GM23338 (cell line): ENCODE results near the gene BOD1L2.

Experiments
- CREB1 ChIP-seq: fragments of 250-450 bp; sonication (Bioruptor Pico); IDR thresholded peaks from 2 replicates; pipeline ENCODE4 v1.5.0; 2020; ENCODE audit warnings: low read depth, mild to moderate bottlenecking, moderate library complexity
- EZH2 ChIP-seq: fragments of 200-600 bp; sonication (generic); IDR thresholded peaks from one replicate; pipeline ENCODE4 v1.8.0; 2017; ENCODE audit warnings: antibody characterized with exemption, mild to moderate bottlenecking, low read depth; ENCODE audit not compliant: unreplicated experiment
- EZH2phosphoT487 ChIP-seq: fragments of 200-600 bp; sonication (generic); IDR thresholded peaks from one replicate; pipeline ENCODE4 v1.8.1; 2018; ENCODE audit warnings: antibody characterized with exemption; ENCODE audit not compliant: unreplicated experiment
- JUNB ChIP-seq: IDR thresholded peaks from one replicate; pipeline ENCODE4 v1.6.1; 2016; ENCODE audit warnings: antibody characterized with exemption; ENCODE audit not compliant: unreplicated experiment
- POLR2AphosphoS5 ChIP-seq: IDR thresholded peaks from 2 replicates; pipeline ENCODE4 v1.6.1; 2016; ENCODE audit warnings: antibody characterized with exemption, low read depth
- STAT1 ChIP-seq: IDR thresholded peaks from one replicate; pipeline ENCODE4 v1.6.1; 2016; ENCODE audit warnings: antibody characterized with exemption; ENCODE audit not compliant: unreplicated experiment
- ZNF114 ChIP-seq: fragments of 250-450 bp; sonication (Bioruptor Pico); IDR thresholded peaks from 2 replicates; pipeline ENCODE4 v1.5.0; 2020; ENCODE audit warnings: mild to moderate bottlenecking, moderate library complexity
- ZNF331 ChIP-seq: fragments of 250-450 bp; sonication (Bioruptor Pico); IDR thresholded peaks from 2 replicates; pipeline ENCODE4 v1.5.0; 2020; ENCODE audit warnings: low read depth, mild to moderate bottlenecking, moderate library complexity
- TF ChIP-seq, protein P1 (sequence below), 2 experiments: fragments of 200-600 bp in 1 of 2; sonication (generic) in 1 of 2; conservative IDR thresholded peaks; 2 replicates each; pipeline versions ENCODE4 v1.5.1 to v1.6.1; 2016 to 2017; ENCODE audit warnings: antibody characterized with exemption in 2 of 2, low read depth in 2 of 2, mild to moderate bottlenecking in 2 of 2, moderate library complexity in 1 of 2
- TF ChIP-seq, protein P2 (sequence below): IDR thresholded peaks from one replicate; pipeline ENCODE4 v1.6.1; 2018; ENCODE audit warnings: antibody characterized with exemption; ENCODE audit not compliant: unreplicated experiment
- TF ChIP-seq, protein P3 (sequence below): fragments of 250-450 bp; sonication (Bioruptor Pico); IDR thresholded peaks from 2 replicates; pipeline ENCODE4 v1.5.0; 2020; ENCODE audit warnings: mild to moderate bottlenecking, moderate library complexity
- TF ChIP-seq, protein P4 (sequence below): IDR thresholded peaks from 2 replicates; pipeline ENCODE4 v1.6.1; 2016; ENCODE audit warnings: antibody characterized with exemption

DNA sequence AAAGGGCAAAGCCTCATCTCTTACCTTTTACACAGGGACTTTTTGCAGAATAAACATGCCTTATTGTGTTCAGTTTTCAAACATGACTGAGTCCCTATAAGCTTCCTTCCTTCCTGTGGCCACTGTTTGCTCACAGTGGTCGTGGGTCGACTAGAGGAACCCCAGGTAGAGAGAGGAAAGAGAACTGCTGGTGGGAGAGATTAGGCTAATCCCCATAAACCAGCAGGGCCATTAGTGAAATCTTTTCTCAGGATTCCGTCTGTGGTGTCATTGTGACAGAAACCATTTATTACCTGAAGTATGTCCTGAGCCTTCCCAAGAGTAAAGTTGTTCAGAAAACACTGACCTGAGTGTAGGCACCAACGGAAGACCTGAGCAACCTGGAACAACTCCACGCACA lies 21.3 kb upstream of the BOD1L2 start:
- TF ChIP-seq EZH2, result no peak
- TF ChIP-seq, protein P1, sequence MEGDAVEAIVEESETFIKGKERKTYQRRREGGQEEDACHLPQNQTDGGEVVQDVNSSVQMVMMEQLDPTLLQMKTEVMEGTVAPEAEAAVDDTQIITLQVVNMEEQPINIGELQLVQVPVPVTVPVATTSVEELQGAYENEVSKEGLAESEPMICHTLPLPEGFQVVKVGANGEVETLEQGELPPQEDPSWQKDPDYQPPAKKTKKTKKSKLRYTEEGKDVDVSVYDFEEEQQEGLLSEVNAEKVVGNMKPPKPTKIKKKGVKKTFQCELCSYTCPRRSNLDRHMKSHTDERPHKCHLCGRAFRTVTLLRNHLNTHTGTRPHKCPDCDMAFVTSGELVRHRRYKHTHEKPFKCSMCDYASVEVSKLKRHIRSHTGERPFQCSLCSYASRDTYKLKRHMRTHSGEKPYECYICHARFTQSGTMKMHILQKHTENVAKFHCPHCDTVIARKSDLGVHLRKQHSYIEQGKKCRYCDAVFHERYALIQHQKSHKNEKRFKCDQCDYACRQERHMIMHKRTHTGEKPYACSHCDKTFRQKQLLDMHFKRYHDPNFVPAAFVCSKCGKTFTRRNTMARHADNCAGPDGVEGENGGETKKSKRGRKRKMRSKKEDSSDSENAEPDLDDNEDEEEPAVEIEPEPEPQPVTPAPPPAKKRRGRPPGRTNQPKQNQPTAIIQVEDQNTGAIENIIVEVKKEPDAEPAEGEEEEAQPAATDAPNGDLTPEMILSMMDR (conservative IDR thresholded peaks at IDR 0.05; ENCODE audit: low read depth in 2 of 2), result no peak
- TF ChIP-seq, protein P2, sequence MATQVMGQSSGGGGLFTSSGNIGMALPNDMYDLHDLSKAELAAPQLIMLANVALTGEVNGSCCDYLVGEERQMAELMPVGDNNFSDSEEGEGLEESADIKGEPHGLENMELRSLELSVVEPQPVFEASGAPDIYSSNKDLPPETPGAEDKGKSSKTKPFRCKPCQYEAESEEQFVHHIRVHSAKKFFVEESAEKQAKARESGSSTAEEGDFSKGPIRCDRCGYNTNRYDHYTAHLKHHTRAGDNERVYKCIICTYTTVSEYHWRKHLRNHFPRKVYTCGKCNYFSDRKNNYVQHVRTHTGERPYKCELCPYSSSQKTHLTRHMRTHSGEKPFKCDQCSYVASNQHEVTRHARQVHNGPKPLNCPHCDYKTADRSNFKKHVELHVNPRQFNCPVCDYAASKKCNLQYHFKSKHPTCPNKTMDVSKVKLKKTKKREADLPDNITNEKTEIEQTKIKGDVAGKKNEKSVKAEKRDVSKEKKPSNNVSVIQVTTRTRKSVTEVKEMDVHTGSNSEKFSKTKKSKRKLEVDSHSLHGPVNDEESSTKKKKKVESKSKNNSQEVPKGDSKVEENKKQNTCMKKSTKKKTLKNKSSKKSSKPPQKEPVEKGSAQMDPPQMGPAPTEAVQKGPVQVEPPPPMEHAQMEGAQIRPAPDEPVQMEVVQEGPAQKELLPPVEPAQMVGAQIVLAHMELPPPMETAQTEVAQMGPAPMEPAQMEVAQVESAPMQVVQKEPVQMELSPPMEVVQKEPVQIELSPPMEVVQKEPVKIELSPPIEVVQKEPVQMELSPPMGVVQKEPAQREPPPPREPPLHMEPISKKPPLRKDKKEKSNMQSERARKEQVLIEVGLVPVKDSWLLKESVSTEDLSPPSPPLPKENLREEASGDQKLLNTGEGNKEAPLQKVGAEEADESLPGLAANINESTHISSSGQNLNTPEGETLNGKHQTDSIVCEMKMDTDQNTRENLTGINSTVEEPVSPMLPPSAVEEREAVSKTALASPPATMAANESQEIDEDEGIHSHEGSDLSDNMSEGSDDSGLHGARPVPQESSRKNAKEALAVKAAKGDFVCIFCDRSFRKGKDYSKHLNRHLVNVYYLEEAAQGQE, result no peak
- TF ChIP-seq EZH2phosphoT487, result no peak
- TF ChIP-seq JUNB, result no peak
- no peak for TF ChIP-seq POLR2AphosphoS5
- TF ChIP-seq STAT1, result no peak
- TF ChIP-seq CREB1 (CRISPR knock-in tag), result no peak
- TF ChIP-seq ZNF114 (CRISPR knock-in tag), result no peak
- TF ChIP-seq, protein P3, sequence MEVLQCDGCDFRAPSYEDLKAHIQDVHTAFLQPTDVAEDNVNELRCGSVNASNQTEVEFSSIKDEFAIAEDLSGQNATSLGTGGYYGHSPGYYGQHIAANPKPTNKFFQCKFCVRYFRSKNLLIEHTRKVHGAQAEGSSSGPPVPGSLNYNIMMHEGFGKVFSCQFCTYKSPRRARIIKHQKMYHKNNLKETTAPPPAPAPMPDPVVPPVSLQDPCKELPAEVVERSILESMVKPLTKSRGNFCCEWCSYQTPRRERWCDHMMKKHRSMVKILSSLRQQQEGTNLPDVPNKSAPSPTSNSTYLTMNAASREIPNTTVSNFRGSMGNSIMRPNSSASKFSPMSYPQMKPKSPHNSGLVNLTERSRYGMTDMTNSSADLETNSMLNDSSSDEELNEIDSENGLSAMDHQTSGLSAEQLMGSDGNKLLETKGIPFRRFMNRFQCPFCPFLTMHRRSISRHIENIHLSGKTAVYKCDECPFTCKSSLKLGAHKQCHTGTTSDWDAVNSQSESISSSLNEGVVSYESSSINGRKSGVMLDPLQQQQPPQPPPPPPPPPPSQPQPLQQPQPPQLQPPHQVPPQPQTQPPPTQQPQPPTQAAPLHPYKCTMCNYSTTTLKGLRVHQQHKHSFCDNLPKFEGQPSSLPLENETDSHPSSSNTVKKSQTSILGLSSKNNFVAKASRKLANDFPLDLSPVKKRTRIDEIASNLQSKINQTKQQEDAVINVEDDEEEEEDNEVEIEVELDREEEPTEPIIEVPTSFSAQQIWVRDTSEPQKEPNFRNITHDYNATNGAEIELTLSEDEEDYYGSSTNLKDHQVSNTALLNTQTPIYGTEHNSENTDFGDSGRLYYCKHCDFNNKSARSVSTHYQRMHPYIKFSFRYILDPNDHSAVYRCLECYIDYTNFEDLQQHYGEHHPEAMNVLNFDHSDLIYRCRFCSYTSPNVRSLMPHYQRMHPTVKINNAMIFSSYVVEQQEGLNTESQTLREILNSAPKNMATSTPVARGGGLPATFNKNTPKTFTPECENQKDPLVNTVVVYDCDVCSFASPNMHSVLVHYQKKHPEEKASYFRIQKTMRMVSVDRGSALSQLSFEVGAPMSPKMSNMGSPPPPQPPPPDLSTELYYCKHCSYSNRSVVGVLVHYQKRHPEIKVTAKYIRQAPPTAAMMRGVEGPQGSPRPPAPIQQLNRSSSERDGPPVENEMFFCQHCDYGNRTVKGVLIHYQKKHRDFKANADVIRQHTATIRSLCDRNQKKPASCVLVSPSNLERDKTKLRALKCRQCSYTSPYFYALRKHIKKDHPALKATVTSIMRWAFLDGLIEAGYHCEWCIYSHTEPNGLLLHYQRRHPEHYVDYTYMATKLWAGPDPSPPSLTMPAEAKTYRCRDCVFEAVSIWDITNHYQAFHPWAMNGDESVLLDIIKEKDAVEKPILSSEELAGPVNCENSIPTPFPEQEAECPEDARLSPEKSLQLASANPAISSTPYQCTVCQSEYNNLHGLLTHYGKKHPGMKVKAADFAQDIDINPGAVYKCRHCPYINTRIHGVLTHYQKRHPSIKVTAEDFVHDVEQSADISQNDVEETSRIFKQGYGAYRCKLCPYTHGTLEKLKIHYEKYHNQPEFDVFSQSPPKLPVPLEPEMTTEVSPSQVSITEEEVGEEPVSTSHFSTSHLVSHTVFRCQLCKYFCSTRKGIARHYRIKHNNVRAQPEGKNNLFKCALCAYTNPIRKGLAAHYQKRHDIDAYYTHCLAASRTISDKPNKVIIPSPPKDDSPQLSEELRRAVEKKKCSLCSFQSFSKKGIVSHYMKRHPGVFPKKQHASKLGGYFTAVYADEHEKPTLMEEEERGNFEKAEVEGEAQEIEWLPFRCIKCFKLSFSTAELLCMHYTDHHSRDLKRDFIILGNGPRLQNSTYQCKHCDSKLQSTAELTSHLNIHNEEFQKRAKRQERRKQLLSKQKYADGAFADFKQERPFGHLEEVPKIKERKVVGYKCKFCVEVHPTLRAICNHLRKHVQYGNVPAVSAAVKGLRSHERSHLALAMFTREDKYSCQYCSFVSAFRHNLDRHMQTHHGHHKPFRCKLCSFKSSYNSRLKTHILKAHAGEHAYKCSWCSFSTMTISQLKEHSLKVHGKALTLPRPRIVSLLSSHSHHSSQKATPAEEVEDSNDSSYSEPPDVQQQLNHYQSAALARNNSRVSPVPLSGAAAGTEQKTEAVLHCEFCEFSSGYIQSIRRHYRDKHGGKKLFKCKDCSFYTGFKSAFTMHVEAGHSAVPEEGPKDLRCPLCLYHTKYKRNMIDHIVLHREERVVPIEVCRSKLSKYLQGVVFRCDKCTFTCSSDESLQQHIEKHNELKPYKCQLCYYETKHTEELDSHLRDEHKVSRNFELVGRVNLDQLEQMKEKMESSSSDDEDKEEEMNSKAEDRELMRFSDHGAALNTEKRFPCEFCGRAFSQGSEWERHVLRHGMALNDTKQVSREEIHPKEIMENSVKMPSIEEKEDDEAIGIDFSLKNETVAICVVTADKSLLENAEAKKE (CRISPR knock-in tag), result no peak
- TF ChIP-seq, protein P4, sequence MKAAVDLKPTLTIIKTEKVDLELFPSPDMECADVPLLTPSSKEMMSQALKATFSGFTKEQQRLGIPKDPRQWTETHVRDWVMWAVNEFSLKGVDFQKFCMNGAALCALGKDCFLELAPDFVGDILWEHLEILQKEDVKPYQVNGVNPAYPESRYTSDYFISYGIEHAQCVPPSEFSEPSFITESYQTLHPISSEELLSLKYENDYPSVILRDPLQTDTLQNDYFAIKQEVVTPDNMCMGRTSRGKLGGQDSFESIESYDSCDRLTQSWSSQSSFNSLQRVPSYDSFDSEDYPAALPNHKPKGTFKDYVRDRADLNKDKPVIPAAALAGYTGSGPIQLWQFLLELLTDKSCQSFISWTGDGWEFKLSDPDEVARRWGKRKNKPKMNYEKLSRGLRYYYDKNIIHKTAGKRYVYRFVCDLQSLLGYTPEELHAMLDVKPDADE, result no peak
- no peak for TF ChIP-seq ZNF331
